ENCODE data around the gene SPATA19. TPM values are rescaled to one million over a fixed set of nuclear protein-coding genes. Genes with fewer than 3 reads are reported as not detected.

The SPATA19 gene
- total RNA-seq, 2 donors from 2014 or later: not detected

- Histone ChIP-seq H3K36me3 (no peaks in the 10 kb centered on the region), H3K4me3 (no peak overlapping the region), H3K27ac (no peak overlapping the region), H3K9me3 (no peaks in the 10 kb centered on the region), H3K4me1 (ENCODE audit: control insufficient read depth in 1 of 2, low read depth in 2 of 2) (no peaks in the 10 kb centered on the region), H3K27me3 (replicated peaks; ENCODE audit: insufficient read depth) (no peaks in the 10 kb centered on the region)
- no peak for TF ChIP-seq CTCF (IDR thresholded peaks at IDR 0.05)
- ATAC-seq (ENCODE audit: insufficient number of reproducible peaks, low FRiP score, low read depth) (no peak), DNase-seq (ENCODE audit: low spot score) (no peak)
These were observed 18.4 kb downstream of the SPATA19 start for GRCh38 chr11:133826866-133827265.

GRCh38 chr11:133825666-133826065 lies 19.6 kb downstream of the SPATA19 start:
- no peaks in the 10 kb centered on the region for H3K4me1 ChIP-seq (ENCODE audit: control insufficient read depth in 1 of 2, low read depth in 2 of 2)
- no peak for DNase-seq (ENCODE audit: low spot score)
- H3K27ac ChIP-seq: no peak overlapping the region
- H3K9me3 ChIP-seq: no peaks in the 10 kb centered on the region
- H3K4me3 ChIP-seq: no peak overlapping the region
- TF ChIP-seq CTCF (IDR thresholded peaks at IDR 0.05): no peak
- no peak for ATAC-seq (ENCODE audit: insufficient number of reproducible peaks, low FRiP score, low read depth)
- H3K27me3 ChIP-seq (replicated peaks; ENCODE audit: insufficient read depth): no peaks in the 10 kb centered on the region
- H3K36me3 ChIP-seq: no peaks in the 10 kb centered on the region

- TF ChIP-seq CTCF (IDR thresholded peaks at IDR 0.05): no peak
- Histone ChIP-seq H3K9me3 (no peaks in the 10 kb centered on the region), H3K4me1 (ENCODE audit: control insufficient read depth in 1 of 2, low read depth in 2 of 2) (no peaks in the 10 kb centered on the region), H3K36me3 (no peaks in the 10 kb centered on the region), H3K4me3 (no peak overlapping the region), H3K27me3 (replicated peaks; ENCODE audit: insufficient read depth) (no peaks in the 10 kb centered on the region), H3K27ac (no peak overlapping the region)
- ATAC-seq (ENCODE audit: insufficient number of reproducible peaks, low FRiP score, low read depth) (no peak), DNase-seq (ENCODE audit: low spot score) (no peak)
These were observed 20.2 kb downstream of the SPATA19 start for GRCh38 chr11:133825156-133825555.

- Histone ChIP-seq H3K9me3 (no peaks in the 10 kb centered on the region), H3K27me3 (replicated peaks; ENCODE audit: insufficient read depth) (no peaks in the 10 kb centered on the region), H3K36me3 (no peaks in the 10 kb centered on the region), H3K4me1 (ENCODE audit: control insufficient read depth in 1 of 2, low read depth in 2 of 2) (no peaks in the 10 kb centered on the region), H3K4me3 (no peak overlapping the region), H3K27ac (no peak overlapping the region)
- DNase-seq (ENCODE audit: low spot score) (no peak), ATAC-seq (ENCODE audit: insufficient number of reproducible peaks, low FRiP score, low read depth) (no peak)
- no peak for TF ChIP-seq CTCF (IDR thresholded peaks at IDR 0.05)
These were observed 20.7 kb downstream of the SPATA19 start for GRCh38 chr11:133824593-133824992.

- TF ChIP-seq CTCF (IDR thresholded peaks at IDR 0.05): no peak
- H3K4me3 ChIP-seq: no peak overlapping the region
- H3K9me3 ChIP-seq: no peaks in the 10 kb centered on the region
- no peaks in the 10 kb centered on the region for H3K27me3 ChIP-seq (replicated peaks; ENCODE audit: insufficient read depth)
- no peak for DNase-seq (ENCODE audit: low spot score)
- H3K27ac ChIP-seq: no peak overlapping the region
- H3K36me3 ChIP-seq: no peaks in the 10 kb centered on the region
- H3K4me1 ChIP-seq (ENCODE audit: control insufficient read depth in 1 of 2, low read depth in 2 of 2): no peaks in the 10 kb centered on the region
- ATAC-seq (ENCODE audit: insufficient number of reproducible peaks, low FRiP score, low read depth): no peak
These were observed 21.7 kb downstream of the SPATA19 start for GRCh38 chr11:133823614-133824013.
